Peyer's patch (tissue), 4 donors: Measurements from ENCODE around the gene PDIA5. TPM values are rescaled to one million over a fixed set of nuclear protein-coding genes. Genes with fewer than 3 reads are reported as not detected.

Experiments
- DNase-seq, 3 donors: peaks; one replicate each; pipeline ENCODE4 v3.0.0-alpha.2; 2017 to 2019
- H3K27ac ChIP-seq, 4 donors: fragments of 200-600 bp; sonication (generic); one replicate each; pipeline ENCODE4 v1.5.1; 2016 to 2019
- H3K27me3 ChIP-seq, 2 donors: fragments of 200-600 bp; sonication (generic); one replicate each; pipeline ENCODE4 v1.5.1; 2019
- H3K36me3 ChIP-seq, 3 donors: fragments of 200-600 bp; sonication (generic); one replicate each; pipeline ENCODE4 v1.5.1; 2016 to 2019
- H3K4me1 ChIP-seq, 4 donors: fragments of 200-600 bp; sonication (generic); one replicate each; pipeline ENCODE4 v1.5.1; 2016 to 2019
- H3K4me3 ChIP-seq, 4 donors: fragments of 200-600 bp; sonication (generic); 1 replicate in 3 of 4; 2 replicates in 1 of 4; pipeline ENCODE4 v1.5.1; 2016 to 2019; ENCODE audit warnings: mild to moderate bottlenecking in 1 of 4
- H3K9me3 ChIP-seq, 4 donors: fragments of 200-600 bp; sonication (generic); one replicate each; pipeline ENCODE4 v1.5.1; 2016 to 2019; ENCODE audit warnings: mild to moderate bottlenecking in 1 of 4
- POLR2A ChIP-seq, 2 donors: fragments of 450-650 bp; IDR thresholded peaks; one replicate each; pipeline ENCODE4 v1.5.1; 2017; ENCODE audit warnings: antibody characterized with exemption in 2 of 2, mild to moderate bottlenecking in 2 of 2, moderate library complexity in 2 of 2
- total RNA-seq, 4 donors: library from RNA; depleted of rRNA; stranded (reverse); fragments of >200 nt; gene quantifications; one replicate each; pipeline ENCODE4 v1.1.0, GENCODE V29; 2016
- TF ChIP-seq, protein P1 (sequence below), 6 experiments: fragments of 450-650 bp in 4 of 6; fragments of 200-600 bp in 2 of 6; sonication (generic) in 1 of 6; IDR thresholded peaks; one replicate each; pipeline ENCODE4 v1.5.1; 2017 to 2019; ENCODE audit warnings: antibody characterized with exemption in 6 of 6, mild to moderate bottlenecking in 3 of 6, moderate library complexity in 1 of 6

The PDIA5 gene
- total RNA-seq, 4 donors from 2014 or later, result 13.7 to 63.5 (median 19.4) TPM

DNA sequence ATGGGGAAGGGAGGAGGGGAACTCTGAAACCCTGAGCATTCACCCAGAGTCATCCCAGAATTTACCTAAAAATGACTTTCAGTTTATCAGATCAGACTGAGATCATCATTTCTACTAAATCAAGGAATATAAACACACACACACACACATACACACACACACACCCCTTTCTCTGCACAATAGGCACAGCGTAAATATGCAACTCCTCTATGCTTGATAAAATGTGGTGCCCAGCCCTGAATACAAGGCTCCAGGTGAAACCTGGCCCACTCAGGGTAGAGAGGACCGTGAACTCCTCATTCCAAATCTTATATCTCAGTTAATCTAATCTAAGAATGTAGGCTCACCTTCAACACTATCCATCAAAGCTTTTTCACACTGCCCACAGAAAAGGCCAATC, 103.1 kb downstream of the PDIA5 start:
- Histone ChIP-seq H3K36me3 (peaks cover 0 to 3% (median 0%) of the 10 kb centered on the region in 3 donors), H3K9me3 (no peaks in the 10 kb centered on the region), H3K27ac (no peak overlapping the region), H3K4me3 (no peak overlapping the region), H3K27me3 (no peaks in the 10 kb centered on the region), H3K4me1 (no peaks in the 10 kb centered on the region)
- no peak for DNase-seq
- no peak for TF ChIP-seq POLR2A (IDR thresholded peaks at IDR 0.05)
- TF ChIP-seq, protein P1, sequence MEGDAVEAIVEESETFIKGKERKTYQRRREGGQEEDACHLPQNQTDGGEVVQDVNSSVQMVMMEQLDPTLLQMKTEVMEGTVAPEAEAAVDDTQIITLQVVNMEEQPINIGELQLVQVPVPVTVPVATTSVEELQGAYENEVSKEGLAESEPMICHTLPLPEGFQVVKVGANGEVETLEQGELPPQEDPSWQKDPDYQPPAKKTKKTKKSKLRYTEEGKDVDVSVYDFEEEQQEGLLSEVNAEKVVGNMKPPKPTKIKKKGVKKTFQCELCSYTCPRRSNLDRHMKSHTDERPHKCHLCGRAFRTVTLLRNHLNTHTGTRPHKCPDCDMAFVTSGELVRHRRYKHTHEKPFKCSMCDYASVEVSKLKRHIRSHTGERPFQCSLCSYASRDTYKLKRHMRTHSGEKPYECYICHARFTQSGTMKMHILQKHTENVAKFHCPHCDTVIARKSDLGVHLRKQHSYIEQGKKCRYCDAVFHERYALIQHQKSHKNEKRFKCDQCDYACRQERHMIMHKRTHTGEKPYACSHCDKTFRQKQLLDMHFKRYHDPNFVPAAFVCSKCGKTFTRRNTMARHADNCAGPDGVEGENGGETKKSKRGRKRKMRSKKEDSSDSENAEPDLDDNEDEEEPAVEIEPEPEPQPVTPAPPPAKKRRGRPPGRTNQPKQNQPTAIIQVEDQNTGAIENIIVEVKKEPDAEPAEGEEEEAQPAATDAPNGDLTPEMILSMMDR (IDR thresholded peaks at IDR 0.05), result no peak

DNA sequence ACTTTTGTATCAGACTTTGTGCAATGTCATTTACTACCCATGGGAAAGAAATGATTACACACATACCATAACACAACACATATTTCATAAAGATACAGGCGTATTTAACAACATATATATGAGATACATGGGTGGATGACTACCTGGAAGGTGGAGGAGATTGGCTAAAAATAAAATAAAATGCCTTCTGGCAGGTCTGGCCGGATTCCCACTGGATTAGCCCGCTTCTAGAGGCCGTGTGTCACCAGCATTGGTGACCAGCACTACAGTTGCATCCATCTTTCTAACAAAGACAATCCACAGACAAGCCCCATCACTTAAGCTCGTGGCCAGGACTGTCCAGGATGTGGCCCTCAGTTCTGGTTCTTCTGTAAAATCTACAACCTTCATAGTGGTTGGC, 114.0 kb downstream of the PDIA5 start:
- Histone ChIP-seq H3K36me3 (no peaks in the 10 kb centered on the region), H3K27ac (no peak overlapping the region), H3K4me1 (no peaks in the 10 kb centered on the region), H3K4me3 (no peak overlapping the region), H3K9me3 (no peaks in the 10 kb centered on the region), H3K27me3 (no peaks in the 10 kb centered on the region)
- DNase-seq, result no peak
- TF ChIP-seq POLR2A (IDR thresholded peaks at IDR 0.05), result no peak
- TF ChIP-seq, protein P1 (IDR thresholded peaks at IDR 0.05), result no peak

DNA sequence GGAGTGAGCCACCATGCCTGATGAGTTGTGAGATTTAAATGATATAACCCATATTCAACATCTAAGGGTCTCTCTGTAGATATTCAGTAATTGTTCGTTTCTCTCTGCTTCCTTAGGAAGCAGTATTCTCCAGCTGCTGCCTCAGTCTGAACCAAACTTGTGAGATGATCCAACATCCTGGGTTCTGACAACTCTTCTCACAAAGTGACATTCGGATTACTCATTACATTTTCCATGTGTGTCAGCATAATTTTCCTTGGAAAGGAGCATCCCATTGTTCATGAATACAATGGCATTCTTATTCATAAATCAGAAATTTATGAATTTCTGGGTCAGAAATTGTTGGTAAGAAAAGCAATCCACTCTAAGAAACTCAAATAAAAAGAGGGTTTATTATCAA, 119.9 kb downstream of the PDIA5 start:
- Histone ChIP-seq H3K4me3 (no peak overlapping the region), H3K9me3 (no peaks in the 10 kb centered on the region), H3K27me3 (no peaks in the 10 kb centered on the region), H3K4me1 (no peaks in the 10 kb centered on the region), H3K36me3 (no peaks in the 10 kb centered on the region), H3K27ac (no peak overlapping the region)
- DNase-seq, result no peak
- no peak for TF ChIP-seq POLR2A (IDR thresholded peaks at IDR 0.05)
- TF ChIP-seq, protein P1 (IDR thresholded peaks at IDR 0.05), result no peak

DNA sequence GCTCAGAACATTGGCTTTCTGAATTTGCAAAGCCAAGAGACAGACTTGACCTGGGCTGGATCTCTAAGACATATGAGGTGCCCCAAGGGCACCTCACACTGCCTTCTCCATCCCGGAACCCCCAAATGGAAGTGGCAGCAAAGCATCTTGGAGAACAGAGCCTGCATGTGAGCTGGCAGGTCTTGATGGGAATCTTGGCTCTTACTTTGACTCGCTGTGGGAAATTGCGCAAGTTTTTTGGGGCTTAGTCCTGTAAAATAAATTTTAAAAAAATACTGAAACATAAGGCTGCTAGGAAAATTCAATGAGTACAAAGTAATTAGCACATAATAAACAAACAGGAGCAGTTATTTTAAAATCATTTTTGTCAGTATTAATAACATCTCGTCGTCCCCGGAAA, 121.2 kb downstream of the PDIA5 start:
- no peaks in the 10 kb centered on the region for H3K4me1 ChIP-seq
- H3K9me3 ChIP-seq, result no peaks in the 10 kb centered on the region
- DNase-seq, result no peak
- H3K27ac ChIP-seq, result no peak overlapping the region
- no peak overlapping the region for H3K4me3 ChIP-seq
- no peaks in the 10 kb centered on the region for H3K27me3 ChIP-seq
- TF ChIP-seq POLR2A (IDR thresholded peaks at IDR 0.05), result no peak
- TF ChIP-seq, protein P1 (IDR thresholded peaks at IDR 0.05), result no peak
- no peaks in the 10 kb centered on the region for H3K36me3 ChIP-seq

DNA sequence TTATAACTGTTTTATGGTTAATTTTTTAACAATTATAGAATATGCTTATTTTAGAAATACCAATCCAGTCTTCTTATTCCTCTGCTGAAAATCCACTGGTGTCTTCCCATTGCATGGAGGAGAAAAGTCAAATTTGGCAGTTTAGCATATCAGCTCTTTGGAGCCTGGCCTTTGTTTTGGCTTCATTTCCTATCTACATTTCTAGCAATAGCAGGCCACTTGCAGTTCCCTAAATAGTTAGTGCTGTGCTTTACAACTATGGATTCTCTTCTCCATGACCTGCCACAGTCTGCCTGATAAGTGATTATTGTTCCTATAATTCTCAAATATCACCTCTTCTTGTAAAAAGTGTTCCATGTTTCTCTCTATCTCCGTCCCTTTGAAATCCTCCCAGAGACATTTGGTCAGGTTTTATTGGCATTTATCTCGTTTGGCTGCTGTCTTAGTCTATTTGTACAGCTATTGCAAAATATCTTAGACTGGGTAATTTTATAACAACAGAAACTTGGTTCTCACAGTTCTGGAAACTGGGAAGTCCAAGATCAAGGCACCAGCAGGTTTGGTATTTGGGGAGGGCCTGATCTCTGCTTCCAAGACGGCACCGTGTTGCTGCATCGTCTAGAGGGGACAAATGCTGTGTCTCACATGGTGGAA, 126.8 kb downstream of the PDIA5 start:
- H3K4me3 ChIP-seq, result no peak overlapping the region
- H3K9me3 ChIP-seq, result no peaks in the 10 kb centered on the region
- H3K27ac ChIP-seq, result no peak overlapping the region
- TF ChIP-seq POLR2A (IDR thresholded peaks at IDR 0.05), result no peak
- TF ChIP-seq, protein P1 (IDR thresholded peaks at IDR 0.05), result no peak
- no peaks in the 10 kb centered on the region for H3K4me1 ChIP-seq
- H3K27me3 ChIP-seq, result no peaks in the 10 kb centered on the region
- H3K36me3 ChIP-seq, result no peaks in the 10 kb centered on the region
- DNase-seq, result no peak

GRCh38 chr3:123194552-123194951, 127.7 kb downstream of the PDIA5 start:
- peak in 1 of 3 donors; percentile 56 for DNase-seq
- Histone ChIP-seq H3K36me3 (no peaks in the 10 kb centered on the region), H3K27me3 (no peaks in the 10 kb centered on the region), H3K9me3 (no peaks in the 10 kb centered on the region), H3K4me1 (no peaks in the 10 kb centered on the region), H3K27ac (no peak overlapping the region), H3K4me3 (no peak overlapping the region)
- TF ChIP-seq, protein P1 (IDR thresholded peaks at IDR 0.05), result peak in 3 of 6 experiments; percentile 24 to 43 (median 35)
- TF ChIP-seq POLR2A (IDR thresholded peaks at IDR 0.05), result no peak
